Fibroblast of lung (primary cell): ENCODE results near the gene FLNB. TPM values are rescaled to one million over a fixed set of nuclear protein-coding genes. Genes with fewer than 3 reads are reported as not detected.

Source experiments
- DNase-seq, 2 donors: peaks; one replicate each; pipeline versions ENCODE4 v3.0.0 to v3.0.0-alpha.2; 2010; ENCODE audit warnings: low read depth in 2 of 2
- H2AFZ ChIP-seq: 2 replicates; pipeline ENCODE4 v1.5.1; 2012; ENCODE audit warnings: low read length, control low read depth, inconsistent platforms
- H3K27ac ChIP-seq: 2 replicates; pipeline ENCODE4 v1.5.1; 2011; ENCODE audit warnings: low read length, control low read depth; ENCODE audit not compliant: insufficient read depth
- H3K27me3 ChIP-seq: 2 replicates; pipeline ENCODE4 v1.5.1; 2011; ENCODE audit warnings: mild to moderate bottlenecking, low read length; ENCODE audit not compliant: control insufficient read depth, insufficient read depth
- H3K36me3 ChIP-seq: 2 replicates; pipeline ENCODE4 v1.5.1; 2011; ENCODE audit warnings: low read length; ENCODE audit not compliant: control insufficient read depth, insufficient read depth
- H3K4me1 ChIP-seq: 2 replicates; pipeline ENCODE4 v1.5.1; 2011; ENCODE audit warnings: low read length; ENCODE audit not compliant: control insufficient read depth, insufficient read depth; ENCODE audit errors: extremely low read depth
- H3K4me2 ChIP-seq: 2 replicates; pipeline ENCODE4 v1.5.1; 2011; ENCODE audit warnings: low read length, control low read depth; ENCODE audit not compliant: insufficient read depth; ENCODE audit errors: extremely low read depth
- H3K4me3 ChIP-seq, 4 experiments: fragments of 200-600 bp in 1 of 4; sonication (generic) in 1 of 4; replicated peaks in 1 of 4; 2 replicates each; pipeline ENCODE4 v1.5.1; 2011 to 2016; ENCODE audit warnings: low read length in 4 of 4, low read depth in 3 of 4, mild to moderate bottlenecking in 3 of 4, control low read depth in 2 of 4, inconsistent platforms in 1 of 4, mixed read lengths in 1 of 4; ENCODE audit not compliant: insufficient read depth in 1 of 4; ENCODE audit errors: control extremely low read depth in 1 of 4
- H3K79me2 ChIP-seq: 2 replicates; pipeline ENCODE4 v1.5.1; 2012; ENCODE audit warnings: mild to moderate bottlenecking, low read length, inconsistent platforms; ENCODE audit not compliant: control insufficient read depth, insufficient read depth
- H3K9ac ChIP-seq: 2 replicates; pipeline ENCODE4 v1.5.1; 2011; ENCODE audit warnings: mild to moderate bottlenecking, low read length, control low read depth; ENCODE audit not compliant: insufficient read depth
- H3K9me3 ChIP-seq: 2 replicates; pipeline ENCODE4 v1.5.1; 2012; ENCODE audit warnings: low read depth, low read length; ENCODE audit not compliant: control insufficient read depth, insufficient read depth
- H4K20me1 ChIP-seq: 2 replicates; pipeline ENCODE4 v1.5.1; 2011; ENCODE audit warnings: low read length; ENCODE audit not compliant: control insufficient read depth, insufficient read depth; ENCODE audit errors: extremely low read depth
- EZH2 ChIP-seq: IDR thresholded peaks from 2 replicates; pipeline ENCODE4 v1.5.1; 2012; ENCODE audit warnings: low read length, control low read depth, mild to moderate bottlenecking; ENCODE audit errors: missing control alignments
- polyA plus RNA-seq, 2 donors: library from polyadenylated mRNA; depleted of rRNA in 1 of 2; stranded (reverse) in 1 of 2; unstranded in 1 of 2; fragments of >200 nt; gene quantifications; 2 replicates each; pipeline ENCODE4 v1.2.1, GENCODE V29; 2011 to 2012; ENCODE audit warnings: missing spikeins in 1 of 2
- total RNA-seq: library from RNA; depleted of rRNA; stranded (reverse); fragments of >200 nt; gene quantifications from 2 replicates; pipeline ENCODE4 v1.2.1, GENCODE V29; 2014
- TF ChIP-seq, protein P1 (sequence below), 2 donors: IDR thresholded peaks in 1 of 2; conservative IDR thresholded peaks in 1 of 2; 1 replicate in 1 of 2; 2 replicates in 1 of 2; pipeline ENCODE4 v1.5.1; 2011 to 2012; ENCODE audit warnings: low read length in 2 of 2, control low read depth in 1 of 2, inconsistent platforms in 1 of 2, low read depth in 1 of 2, mild to moderate bottlenecking in 1 of 2

FLNB gene
- total and polyA plus RNA-seq, 2 donors (not counting 1 experiment from before 2014, with no cell fraction given): 81.7 to 105 TPM

DNA sequence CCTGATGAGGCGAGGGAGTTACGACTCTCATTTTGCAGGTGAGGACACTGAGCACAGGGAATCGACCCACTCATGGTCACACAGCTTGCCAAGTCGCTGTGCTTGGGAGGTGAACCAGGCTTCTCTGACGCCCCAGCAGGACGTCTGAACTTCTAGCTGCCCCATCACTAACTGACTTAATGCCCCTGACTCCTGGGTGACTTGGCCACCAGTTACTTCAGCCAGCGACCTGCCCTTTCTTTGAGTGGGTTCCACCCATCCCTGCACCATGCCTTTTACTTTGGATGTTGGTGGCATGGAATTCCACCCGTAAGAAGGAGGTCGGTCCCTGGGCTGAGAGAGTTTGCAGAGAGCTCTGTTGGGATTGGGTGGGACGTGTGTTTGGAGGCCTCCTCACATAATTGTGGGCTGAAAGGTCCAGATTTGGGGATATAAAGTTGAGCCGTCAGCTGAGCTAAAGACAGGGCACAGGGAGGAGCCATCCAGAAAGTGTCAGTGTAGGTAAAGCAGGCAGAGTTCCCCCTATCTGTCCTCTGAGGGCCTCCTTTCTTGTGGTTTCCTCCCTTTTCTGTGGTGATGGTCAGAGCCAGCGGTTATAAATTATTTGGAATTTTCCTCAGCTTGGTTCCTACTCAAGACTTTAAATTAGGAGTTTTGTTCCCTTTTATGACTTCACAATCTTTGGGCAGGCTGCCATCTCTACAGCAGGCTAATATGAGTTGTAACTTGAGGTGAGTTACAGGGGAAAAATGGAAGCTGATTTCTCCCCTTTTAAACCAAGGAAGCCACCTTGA is 55.0 kb downstream of the FLNB start:
- no peak overlapping the region for H3K4me2 ChIP-seq
- H3K36me3 ChIP-seq: no peaks in the 10 kb centered on the region
- no peaks in the 10 kb centered on the region for H4K20me1 ChIP-seq
- H3K9me3 ChIP-seq: no peaks in the 10 kb centered on the region
- H3K27ac ChIP-seq: no peak overlapping the region
- H3K9ac ChIP-seq: no peak overlapping the region
- H2AFZ ChIP-seq: no peak overlapping the region
- H3K27me3 ChIP-seq: no peaks in the 10 kb centered on the region
- no peak overlapping the region for H3K4me3 ChIP-seq
- no peak for TF ChIP-seq EZH2
- TF ChIP-seq, protein P1, sequence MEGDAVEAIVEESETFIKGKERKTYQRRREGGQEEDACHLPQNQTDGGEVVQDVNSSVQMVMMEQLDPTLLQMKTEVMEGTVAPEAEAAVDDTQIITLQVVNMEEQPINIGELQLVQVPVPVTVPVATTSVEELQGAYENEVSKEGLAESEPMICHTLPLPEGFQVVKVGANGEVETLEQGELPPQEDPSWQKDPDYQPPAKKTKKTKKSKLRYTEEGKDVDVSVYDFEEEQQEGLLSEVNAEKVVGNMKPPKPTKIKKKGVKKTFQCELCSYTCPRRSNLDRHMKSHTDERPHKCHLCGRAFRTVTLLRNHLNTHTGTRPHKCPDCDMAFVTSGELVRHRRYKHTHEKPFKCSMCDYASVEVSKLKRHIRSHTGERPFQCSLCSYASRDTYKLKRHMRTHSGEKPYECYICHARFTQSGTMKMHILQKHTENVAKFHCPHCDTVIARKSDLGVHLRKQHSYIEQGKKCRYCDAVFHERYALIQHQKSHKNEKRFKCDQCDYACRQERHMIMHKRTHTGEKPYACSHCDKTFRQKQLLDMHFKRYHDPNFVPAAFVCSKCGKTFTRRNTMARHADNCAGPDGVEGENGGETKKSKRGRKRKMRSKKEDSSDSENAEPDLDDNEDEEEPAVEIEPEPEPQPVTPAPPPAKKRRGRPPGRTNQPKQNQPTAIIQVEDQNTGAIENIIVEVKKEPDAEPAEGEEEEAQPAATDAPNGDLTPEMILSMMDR (conservative IDR thresholded peaks at IDR 0.05 in 1 of 2, IDR thresholded peaks at IDR 0.05 in 1 of 2; ENCODE audit: low read depth in 1 of 2, low read length in 2 of 2): no peak
- H3K4me1 ChIP-seq: peaks cover 26% of the 10 kb centered on the region
- peak; percentile 84 to 93 for DNase-seq
- peaks cover 47% of the 10 kb centered on the region for H3K79me2 ChIP-seq

DNA sequence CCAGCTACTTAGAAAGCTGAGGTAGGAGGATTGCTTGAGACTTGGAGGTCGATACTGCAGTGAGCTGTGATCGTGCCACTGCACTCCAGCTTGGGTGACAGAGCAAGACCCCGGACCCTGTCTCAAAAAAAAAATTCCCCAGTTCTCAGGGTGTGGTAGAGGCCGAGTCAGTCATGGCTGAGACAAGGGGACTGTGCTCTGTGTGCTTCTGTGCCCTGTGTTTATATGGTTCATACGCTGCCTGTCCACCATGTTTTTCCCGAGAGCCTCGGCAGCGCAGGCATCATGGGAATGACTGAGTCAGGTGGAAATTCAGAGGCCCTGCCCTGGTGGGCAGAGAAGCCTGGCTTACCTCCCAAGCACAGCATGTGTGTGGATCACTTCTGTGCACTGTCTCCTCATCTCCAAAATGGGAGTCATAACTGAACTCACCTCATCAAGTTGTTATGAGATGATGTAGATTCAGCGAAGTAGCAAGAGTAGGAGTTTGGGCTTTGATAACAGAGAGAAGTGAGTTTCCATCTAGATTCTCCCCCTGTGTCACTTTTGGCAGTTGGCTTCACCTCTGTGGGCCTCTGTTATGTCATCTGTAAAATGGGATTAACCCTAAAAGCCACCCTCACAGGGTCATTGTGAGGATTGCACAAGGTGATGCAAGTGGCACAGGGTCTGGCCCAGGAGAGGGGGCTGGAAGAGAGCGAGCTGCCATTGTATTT is 56.9 kb downstream of the FLNB start:
- DNase-seq: no peak
- Histone ChIP-seq H3K4me1 (peaks cover 18% of the 10 kb centered on the region), H3K4me2 (no peak overlapping the region), H3K36me3 (no peaks in the 10 kb centered on the region), H3K9me3 (no peaks in the 10 kb centered on the region), H3K79me2 (peaks cover 60% of the 10 kb centered on the region), H3K9ac (no peak overlapping the region), H3K27ac (no peak overlapping the region), H2AFZ (no peak overlapping the region), H3K27me3 (no peaks in the 10 kb centered on the region), H4K20me1 (no peaks in the 10 kb centered on the region), H3K4me3 (no peak overlapping the region)
- no peak for TF ChIP-seq EZH2
- TF ChIP-seq, protein P1 (conservative IDR thresholded peaks at IDR 0.05 in 1 of 2, IDR thresholded peaks at IDR 0.05 in 1 of 2; ENCODE audit: low read depth in 1 of 2, low read length in 2 of 2): no peak

DNA sequence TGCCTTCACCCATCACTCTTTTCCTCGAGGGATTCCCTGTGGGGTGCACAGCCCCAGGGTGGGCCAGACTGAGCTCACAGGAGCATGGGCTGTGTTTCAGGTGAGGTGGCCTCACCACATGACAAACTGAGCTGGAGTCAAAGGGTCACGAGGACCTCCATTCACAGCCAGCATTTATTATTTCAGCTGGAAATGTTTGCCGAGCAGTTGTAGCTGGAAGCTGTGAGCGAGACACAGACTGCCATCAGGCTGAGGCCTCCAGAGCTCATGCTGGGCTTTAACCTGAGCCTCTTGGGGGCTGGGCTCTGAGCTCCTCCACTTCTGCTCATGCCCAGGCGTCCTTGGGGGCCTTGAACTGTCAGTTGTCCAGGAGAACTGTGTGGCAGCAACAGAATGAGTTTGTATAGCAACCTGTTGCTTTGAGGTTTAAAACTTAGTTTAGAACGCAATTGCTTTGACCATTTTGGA is 57.5 kb downstream of the FLNB start:
- no peaks in the 10 kb centered on the region for H3K36me3 ChIP-seq
- H3K4me2 ChIP-seq: no peak overlapping the region
- peak in 1 of 2 donors; percentile 33 for DNase-seq
- peaks cover 60% of the 10 kb centered on the region for H3K79me2 ChIP-seq
- no peak overlapping the region for H2AFZ ChIP-seq
- no peak overlapping the region for H3K27ac ChIP-seq
- no peaks in the 10 kb centered on the region for H3K9me3 ChIP-seq
- no peak overlapping the region for H3K4me3 ChIP-seq
- no peaks in the 10 kb centered on the region for H4K20me1 ChIP-seq
- TF ChIP-seq, protein P1 (conservative IDR thresholded peaks at IDR 0.05 in 1 of 2, IDR thresholded peaks at IDR 0.05 in 1 of 2; ENCODE audit: low read depth in 1 of 2, low read length in 2 of 2): no peak
- no peak for TF ChIP-seq EZH2
- no peaks in the 10 kb centered on the region for H3K27me3 ChIP-seq
- H3K4me1 ChIP-seq: peaks cover 15% of the 10 kb centered on the region
- no peak overlapping the region for H3K9ac ChIP-seq
